Upper lobe of right lung (tissue), 1 donor: Measurements from ENCODE around the gene L3MBTL3. TPM values are rescaled to one million over a fixed set of nuclear protein-coding genes. Genes with fewer than 3 reads are reported as not detected.
A peak's percentile ranks its signal among the peaks of the same experiment; 100 is the strongest.

Source experiments
- ATAC-seq: fragments of 200-7000 bp; cut with Tn5 transposase; one replicate; pipeline ENCODE4 v1.9.1; 2020; ENCODE audit warnings: mild to moderate bottlenecking, moderate library complexity
- DNase-seq: peaks from one replicate; pipeline ENCODE4 v3.0.0-alpha.2; 2020
- H3K27ac ChIP-seq: fragments of 200-600 bp; one replicate; pipeline ENCODE4 v1.8.0; 2022
- H3K27me3 ChIP-seq: fragments of 200-600 bp; one replicate; pipeline ENCODE4 v1.8.0; 2022; ENCODE audit warnings: mild to moderate bottlenecking
- H3K36me3 ChIP-seq: fragments of 200-600 bp; one replicate; pipeline ENCODE4 v1.8.0; 2022
- H3K4me1 ChIP-seq: fragments of 200-600 bp; one replicate; pipeline ENCODE4 v1.8.0; 2022
- H3K4me3 ChIP-seq: fragments of 200-600 bp; one replicate; pipeline ENCODE4 v1.8.0; 2022; ENCODE audit warnings: mild to moderate bottlenecking
- H3K9me3 ChIP-seq: fragments of 200-600 bp; one replicate; pipeline ENCODE4 v1.8.0; 2022
- CTCF ChIP-seq: fragments of 200-600 bp; IDR thresholded peaks from one replicate; pipeline ENCODE4 v1.8.0; 2022; ENCODE audit warnings: antibody characterized with exemption
- intact Hi-C: fragments of 100-400 bp; cut with DNase I; formaldehyde crosslinking; loops from one replicate; pipeline ENCODE4 v1.11.0; 2022
- total RNA-seq: library from RNA; stranded (reverse); fragmentation: NEBNext Ultra II Directional; extraction: Animal tissue kit (Norgen Biotek cat#: 25700); gene quantifications from one replicate; pipeline ENCODE4 v1.2.1, GENCODE V29; 2021
- donor health status: DM: no; HTN: yes; CAD: no; lungs with severe emphysema.

Gene L3MBTL3
- total RNA-seq, 1 donor from 2014 or later, result 6.3 TPM

- H3K27ac ChIP-seq, result no peak overlapping the region
- no peaks in the 10 kb centered on the region for H3K9me3 ChIP-seq
- no peaks in the 10 kb centered on the region for H3K4me1 ChIP-seq
- no peak for TF ChIP-seq CTCF
- no peaks in the 10 kb centered on the region for H3K36me3 ChIP-seq
- H3K4me3 ChIP-seq, result no peak overlapping the region
- ATAC-seq, result no peak
- intact Hi-C loops, result no loop called here
- H3K27me3 ChIP-seq, result no peaks in the 10 kb centered on the region
- DNase-seq, result no peak
Observed at GRCh38 chr6:130000526-130001421, 17.6 kb upstream of the L3MBTL3 start.

GRCh38 chr6:130008236-130008873 lies 10.0 kb upstream of the L3MBTL3 start:
- TF ChIP-seq CTCF, result no peak
- Histone ChIP-seq H3K9me3 (no peaks in the 10 kb centered on the region), H3K36me3 (no peaks in the 10 kb centered on the region), H3K4me3 (no peak overlapping the region), H3K27ac (no peak overlapping the region), H3K4me1 (no peaks in the 10 kb centered on the region), H3K27me3 (no peaks in the 10 kb centered on the region)
- ATAC-seq (no peak), DNase-seq (no peak)
- intact Hi-C loops, result no loop called here

GRCh38 chr6:130009146-130009545 lies 9.2 kb upstream of the L3MBTL3 start:
- no peak for TF ChIP-seq CTCF
- Histone ChIP-seq H3K4me3 (no peak overlapping the region), H3K27ac (no peak overlapping the region), H3K36me3 (no peaks in the 10 kb centered on the region), H3K4me1 (no peaks in the 10 kb centered on the region), H3K27me3 (no peaks in the 10 kb centered on the region), H3K9me3 (no peaks in the 10 kb centered on the region)
- ATAC-seq (peak; percentile 69), DNase-seq (no peak)
- intact Hi-C loops, result no loop called here

GRCh38 chr6:130010387-130010786 lies 8.0 kb upstream of the L3MBTL3 start:
- Histone ChIP-seq H3K27ac (no peak overlapping the region), H3K4me1 (no peaks in the 10 kb centered on the region), H3K36me3 (no peaks in the 10 kb centered on the region), H3K4me3 (no peak overlapping the region), H3K27me3 (no peaks in the 10 kb centered on the region), H3K9me3 (no peaks in the 10 kb centered on the region)
- ATAC-seq (no peak), DNase-seq (no peak)
- intact Hi-C loops, result no loop called here
- no peak for TF ChIP-seq CTCF

- H3K9me3 ChIP-seq, result no peaks in the 10 kb centered on the region
- H3K4me1 ChIP-seq, result no peaks in the 10 kb centered on the region
- no peak overlapping the region for H3K27ac ChIP-seq
- ATAC-seq (no peak), DNase-seq (no peak)
- H3K27me3 ChIP-seq, result no peaks in the 10 kb centered on the region
- H3K36me3 ChIP-seq, result no peaks in the 10 kb centered on the region
- TF ChIP-seq CTCF, result no peak
- H3K4me3 ChIP-seq, result no peak overlapping the region
- intact Hi-C loops, result no loop called here
Observed at GRCh38 chr6:130012728-130013127, 5.7 kb upstream of the L3MBTL3 start.
